HG03159 (cell line): ENCODE data around the gene OR1S2.
"Not testable (repeated sequence)": the region's sequence is repeated elsewhere in the genome, so short reads cannot be mapped to it uniquely, and the experiment has no call there.

Experiments used
- ATAC-seq: cut with Tn5 transposase; IDR thresholded peaks from one replicate; pipeline ENCODE4 v1.9.1; 2021; ENCODE audit warnings: mild to moderate bottlenecking, moderate library complexity; ENCODE audit not compliant: unreplicated experiment

Gene OR1S2

GRCh38 chr11:58204042-58204441, at the start of gene OR1S2:
Gene OR1S2 (minus strand): TSS chr11:58204142. CDS start chr11:58204142, 0 bp downstream.
- no peak for ATAC-seq

DNA sequence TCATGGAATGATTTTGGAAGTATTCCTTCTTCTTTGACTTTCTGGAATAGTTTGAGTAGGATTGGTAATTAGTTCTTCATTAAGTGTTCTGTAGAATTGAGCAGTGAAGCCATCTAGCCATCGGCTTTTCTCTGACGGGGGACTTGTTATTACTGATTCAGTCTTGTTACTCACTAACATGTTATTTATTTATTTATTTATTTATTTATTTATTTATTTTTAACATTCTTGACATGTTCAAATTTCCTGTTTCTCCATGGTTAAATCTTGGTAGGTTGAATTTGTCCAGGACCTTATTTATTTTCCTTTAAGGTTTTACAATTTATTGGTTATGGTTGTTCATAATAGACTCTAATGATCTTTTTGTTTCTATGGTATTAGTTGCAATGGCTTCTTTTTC, 40.0 kb upstream of the OR1S2 start:
- no peak for ATAC-seq

- ATAC-seq, result no peak
Measured at GRCh38 chr11:58227956-58228615, 24.1 kb upstream of the OR1S2 start.

DNA sequence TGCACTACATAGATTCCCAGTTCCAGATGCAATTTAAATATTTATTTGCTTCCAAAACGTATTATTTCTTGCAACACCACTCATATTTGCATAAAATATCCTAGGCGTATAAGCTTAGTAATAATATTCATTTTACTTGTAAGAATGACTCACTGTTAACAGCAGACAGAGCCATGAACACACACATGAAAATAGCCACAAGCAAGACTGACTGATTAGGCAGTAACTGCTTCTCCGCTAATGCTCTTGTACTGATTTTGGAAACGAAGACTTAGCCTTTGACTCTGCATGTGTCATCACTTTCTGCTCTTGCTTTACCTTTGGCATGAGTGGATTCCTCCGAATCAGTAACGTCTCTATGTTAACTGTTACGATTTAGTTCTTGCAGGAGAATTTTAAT, 18.8 kb upstream of the OR1S2 start:
- no peak for ATAC-seq

- no peak for ATAC-seq
Measured at GRCh38 chr11:58216476-58216875, 12.5 kb upstream of the OR1S2 start.

GRCh38 chr11:58212420-58212819, 8.5 kb upstream of the OR1S2 start, which contains the start of gene OR1S1:
Gene OR1S1 (plus strand): TSS chr11:58212720.
- not testable (repeated sequence) for ATAC-seq

DNA sequence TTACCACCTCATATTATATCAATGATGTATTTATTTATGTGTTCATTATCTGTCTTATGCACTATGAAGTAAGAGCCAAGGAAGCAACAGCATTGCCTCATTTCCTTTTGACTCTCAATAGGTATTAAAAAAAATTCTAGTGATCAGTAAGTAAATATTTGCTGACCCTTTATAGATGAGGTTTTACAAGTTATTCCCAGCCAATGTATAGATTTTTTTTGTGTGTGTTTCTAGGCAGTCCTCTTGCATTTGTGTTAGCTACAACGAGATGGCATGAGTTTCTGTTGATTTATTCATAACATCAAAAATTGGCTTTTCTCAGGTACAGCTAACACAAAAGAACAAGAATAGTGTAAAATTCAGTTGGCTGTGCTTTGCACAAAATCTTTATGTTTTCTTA, 4.7 kb downstream of the OR1S2 start:
- ATAC-seq, result no peak

DNA sequence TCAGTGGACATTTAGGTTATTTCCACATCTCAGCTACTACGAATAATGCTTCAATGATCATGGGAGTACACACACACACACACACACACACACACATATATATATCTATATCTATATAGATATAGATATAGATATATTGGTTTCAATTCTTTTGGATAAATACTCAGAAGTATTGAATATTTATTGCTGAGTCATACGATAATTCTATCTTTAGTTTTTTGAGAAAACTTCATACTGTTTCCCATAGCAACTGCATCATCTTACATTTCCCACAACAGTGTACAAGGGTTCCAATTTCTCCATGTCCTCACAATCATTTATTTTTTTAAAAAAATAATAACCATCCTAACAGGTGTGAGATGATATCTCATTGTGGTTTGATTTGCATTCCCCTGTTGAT, 8.0 kb downstream of the OR1S2 start:
- no peak for ATAC-seq

- no peak for ATAC-seq
Measured at GRCh38 chr11:58193391-58193790, 10.6 kb downstream of the OR1S2 start.

- ATAC-seq, result no peak
Measured at GRCh38 chr11:58192229-58192628, 11.7 kb downstream of the OR1S2 start.

DNA sequence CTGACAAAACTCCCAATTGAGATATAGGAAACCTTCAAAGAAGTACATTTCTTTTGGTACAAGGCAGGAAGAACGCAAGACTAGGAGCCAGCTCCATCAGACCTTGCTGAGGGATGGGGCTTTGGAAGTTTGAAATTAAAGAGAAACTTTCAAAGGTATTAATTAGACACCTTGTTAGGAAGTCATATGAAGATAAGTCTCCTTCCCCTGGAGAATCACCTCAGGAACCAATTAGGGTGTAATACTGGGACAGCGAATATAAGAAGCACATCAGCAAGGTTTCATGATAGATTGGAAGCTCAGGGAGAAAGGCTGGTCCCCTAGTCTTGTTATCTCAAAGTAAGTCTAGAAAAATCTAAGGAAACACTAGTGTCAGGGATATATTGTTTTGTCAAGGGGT, 15.2 kb downstream of the OR1S2 start, which contains the start of gene OR9Q2:
Gene OR9Q2 (plus strand): TSS at position 301 of the 400 bp plus-strand sequence. CDS start 1,421 bp downstream, outside the sequence.
- no peak for ATAC-seq

DNA sequence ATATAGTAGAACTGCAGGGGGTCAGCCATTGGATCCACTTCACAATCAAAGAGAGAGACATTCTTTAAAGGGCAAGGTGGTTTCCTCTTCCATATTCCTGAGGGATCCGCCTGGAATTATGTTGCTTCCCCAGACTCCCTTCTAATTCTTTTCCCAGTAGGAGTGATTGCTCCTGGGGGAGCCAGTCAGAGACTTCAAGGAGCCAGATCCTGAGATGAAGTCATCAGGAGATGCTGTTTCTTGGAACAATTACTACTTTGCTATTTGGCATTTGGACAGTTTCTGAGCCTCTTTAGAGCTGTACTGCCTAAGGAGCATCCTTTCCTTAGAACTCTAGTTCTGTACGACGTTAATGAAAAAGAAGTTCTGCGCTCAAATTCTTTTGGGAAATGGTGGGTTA, 17.0 kb downstream of the OR1S2 start:
- no peak for ATAC-seq

- no peak for ATAC-seq
Measured at GRCh38 chr11:58179648-58180047, 24.3 kb downstream of the OR1S2 start.

DNA sequence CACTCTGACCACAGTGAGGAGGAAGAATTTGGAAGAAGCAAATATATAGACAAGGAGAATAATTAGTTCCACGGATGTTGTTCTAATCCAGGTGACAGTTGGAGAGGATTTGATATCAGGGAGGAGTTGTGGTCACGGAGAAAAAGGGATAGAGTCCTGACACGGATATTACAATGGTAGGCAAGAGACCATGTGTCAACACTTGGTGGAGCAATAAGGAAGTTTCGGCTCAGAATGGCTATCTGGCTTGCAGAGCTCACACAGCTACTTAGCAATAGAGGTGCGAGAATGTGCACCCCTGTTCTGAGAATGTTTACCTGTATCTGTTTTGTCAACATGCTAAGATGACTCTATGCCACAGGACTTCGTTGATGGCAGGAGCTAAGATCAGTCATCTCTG, 25.5 kb downstream of the OR1S2 start:
- ATAC-seq, result no peak

- ATAC-seq, result no peak
Measured at GRCh38 chr11:58177409-58178054, 26.4 kb downstream of the OR1S2 start.

- no peak for ATAC-seq
Measured at GRCh38 chr11:58165504-58166106, 38.3 kb downstream of the OR1S2 start.

- no peak for ATAC-seq
Measured at GRCh38 chr11:58164990-58165389, 39.0 kb downstream of the OR1S2 start.

DNA sequence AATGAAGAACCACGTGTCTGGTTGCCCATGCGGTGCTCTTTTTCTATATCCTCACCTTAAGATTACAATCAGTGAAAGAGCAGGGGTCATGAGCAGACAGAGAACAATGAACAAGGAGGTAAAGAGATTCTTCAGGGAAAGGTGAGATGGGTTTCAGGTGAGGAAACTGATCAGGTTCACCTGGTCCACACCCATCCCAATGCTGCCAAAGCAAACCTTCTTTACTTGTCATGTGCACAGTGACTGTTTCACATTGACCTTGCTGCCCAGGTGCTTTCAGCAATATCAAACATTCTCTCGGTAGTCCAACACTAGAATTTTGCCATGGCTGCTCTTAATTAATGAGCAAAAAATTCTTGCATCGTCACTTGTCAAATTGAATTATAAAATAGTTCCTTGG, 39.6 kb downstream of the OR1S2 start:
- ATAC-seq, result no peak
